ENCODE measurements around the gene OR9Q2. TPM values are rescaled to one million over a fixed set of nuclear protein-coding genes. Genes with fewer than 3 reads are reported as not detected.

The OR9Q2 gene
- total and polyA plus RNA-seq, 2 of the 13 experiments (the other 11 are each of a cell fraction or from before 2014, with no cell fraction given) = not detected

DNA sequence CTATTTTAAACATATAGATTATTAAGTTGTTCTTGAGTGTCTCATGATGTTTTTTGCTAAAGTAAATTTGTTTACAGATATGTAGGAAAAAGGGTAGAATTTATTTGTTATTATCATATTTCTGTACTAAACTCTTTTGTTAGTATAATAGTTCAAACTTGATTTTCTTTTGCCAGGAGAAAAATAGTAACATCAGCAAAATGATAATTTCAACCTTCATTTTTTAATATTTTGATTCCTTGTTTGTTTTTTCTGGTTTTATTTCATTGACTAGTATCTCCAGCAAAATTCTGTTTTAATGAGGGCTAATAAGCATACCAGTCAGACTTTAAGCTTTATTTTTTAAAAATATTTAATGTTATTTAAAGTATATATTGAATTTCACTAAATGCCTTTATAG is 27.6 kb downstream of the OR9Q2 start:
- CTCF ChIA-PET (ENCODE audit: low intra/inter-chr PET ratio, low total read pairs) = no interaction called here
- H3K36me3 ChIP-seq (replicated peaks in 1 of 2; ENCODE audit: control insufficient read depth in 1 of 2, insufficient read depth in 2 of 2, low read length in 2 of 2) = no peaks in the 10 kb centered on the region
- H3K4me2 ChIP-seq (ENCODE audit: low read depth, low read length) = no peak overlapping the region
- DNase-seq (ENCODE audit: low spot score) (no peak), FAIRE-seq (no peak), ATAC-seq (no peak)
- POLR2A ChIA-PET = no interaction called here
- no peaks in the 10 kb centered on the region for H3K9me3 ChIP-seq (ENCODE audit: low read length)
- H3K4me1 ChIP-seq (ENCODE audit: insufficient read depth, low read length) = no peaks in the 10 kb centered on the region
- H4K20me1 ChIP-seq (ENCODE audit: insufficient read depth, low read length) = no peaks in the 10 kb centered on the region
- no peak overlapping the region for H2AFZ ChIP-seq (ENCODE audit: low read length)
- in situ Hi-C loops (cut with HindIII; ENCODE audit: extremely low pct_ligation_motif_present, low pct_unique_long_range_greater_than_20kb) (no loop called here), intact Hi-C loops (cut with micrococcal nuclease; ENCODE audit: unreplicated experiment) (no loop called here)
- TF ChIP-seq MAFF (IDR thresholded peaks at IDR 0.05; ENCODE audit: low read depth, low read length) = peak; percentile 2; the same call in 1 of the 2 replicates
- TF ChIP-seq KMT2A (CRISPR knock-in tag; IDR thresholded peaks at IDR 0.05) = no peak
- peak in 1 of 2 experiments; percentile 60; a peak in 2 of 4 replicates for TF ChIP-seq MAFK (conservative IDR thresholded peaks at IDR 0.05 in 1 of 2, IDR thresholded peaks at IDR 0.05 in 1 of 2; ENCODE audit: low read length in 2 of 2)
- BruUV-seq (replicated peaks) = no TSS peak
- no peak overlapping the region for H3K4me3 ChIP-seq (replicated peaks in 1 of 3; ENCODE audit: insufficient read depth in 1 of 3, low read depth in 2 of 3, low read length in 3 of 3)
- no peak overlapping the region for H3K27ac ChIP-seq (ENCODE audit: extremely low read length, insufficient read depth, low read length)
- no peak overlapping the region for H3K9ac ChIP-seq (ENCODE audit: insufficient read depth, low read depth, low read length)
- H3K79me2 ChIP-seq (ENCODE audit: insufficient read depth, low read length) = no peaks in the 10 kb centered on the region
- no peaks in the 10 kb centered on the region for H3K27me3 ChIP-seq (ENCODE audit: control insufficient read depth in 1 of 2, insufficient read depth in 2 of 2, low read length in 2 of 2)

DNA sequence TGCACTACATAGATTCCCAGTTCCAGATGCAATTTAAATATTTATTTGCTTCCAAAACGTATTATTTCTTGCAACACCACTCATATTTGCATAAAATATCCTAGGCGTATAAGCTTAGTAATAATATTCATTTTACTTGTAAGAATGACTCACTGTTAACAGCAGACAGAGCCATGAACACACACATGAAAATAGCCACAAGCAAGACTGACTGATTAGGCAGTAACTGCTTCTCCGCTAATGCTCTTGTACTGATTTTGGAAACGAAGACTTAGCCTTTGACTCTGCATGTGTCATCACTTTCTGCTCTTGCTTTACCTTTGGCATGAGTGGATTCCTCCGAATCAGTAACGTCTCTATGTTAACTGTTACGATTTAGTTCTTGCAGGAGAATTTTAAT is 33.9 kb downstream of the OR9Q2 start:
- no peaks in the 10 kb centered on the region for H3K4me1 ChIP-seq (ENCODE audit: insufficient read depth, low read length)
- in situ Hi-C loops (cut with HindIII; ENCODE audit: extremely low pct_ligation_motif_present, low pct_unique_long_range_greater_than_20kb) = no loop called here
- H3K79me2 ChIP-seq (ENCODE audit: insufficient read depth, low read length) = no peaks in the 10 kb centered on the region
- WGBS (ENCODE audit: low lambda C conversion rate) = 29% methylated on average over 7 of the region's 7 CpGs
- DNase-seq (ENCODE audit: low spot score) = no peak
- POLR2A ChIA-PET = no interaction called here
- BruUV-seq (replicated peaks) = no TSS peak
- no peaks in the 10 kb centered on the region for H3K9me3 ChIP-seq (ENCODE audit: low read length)
- no peak for TF ChIP-seq TBX3 (IDR thresholded peaks at IDR 0.05; ENCODE audit: borderline replicate concordance)
- no peak for TF ChIP-seq SKI (IDR thresholded peaks at IDR 0.05; ENCODE audit: partially characterized antibody)
- TF ChIP-seq ZNF772 (CRISPR knock-in tag; IDR thresholded peaks at IDR 0.05) = no peak
- no peak for TF ChIP-seq ZNF781 (CRISPR knock-in tag; IDR thresholded peaks at IDR 0.05; ENCODE audit: borderline replicate concordance, not compliant biosample characterization)
- TF ChIP-seq, protein P1, sequence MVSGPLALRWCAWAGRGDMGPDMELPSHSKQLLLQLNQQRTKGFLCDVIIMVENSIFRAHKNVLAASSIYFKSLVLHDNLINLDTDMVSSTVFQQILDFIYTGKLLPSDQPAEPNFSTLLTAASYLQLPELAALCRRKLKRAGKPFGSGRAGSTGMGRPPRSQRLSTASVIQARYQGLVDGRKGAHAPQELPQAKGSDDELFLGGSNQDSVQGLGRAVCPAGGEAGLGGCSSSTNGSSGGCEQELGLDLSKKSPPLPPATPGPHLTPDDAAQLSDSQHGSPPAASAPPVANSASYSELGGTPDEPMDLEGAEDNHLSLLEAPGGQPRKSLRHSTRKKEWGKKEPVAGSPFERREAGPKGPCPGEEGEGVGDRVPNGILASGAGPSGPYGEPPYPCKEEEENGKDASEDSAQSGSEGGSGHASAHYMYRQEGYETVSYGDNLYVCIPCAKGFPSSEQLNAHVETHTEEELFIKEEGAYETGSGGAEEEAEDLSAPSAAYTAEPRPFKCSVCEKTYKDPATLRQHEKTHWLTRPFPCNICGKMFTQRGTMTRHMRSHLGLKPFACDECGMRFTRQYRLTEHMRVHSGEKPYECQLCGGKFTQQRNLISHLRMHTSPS (CRISPR knock-in tag; IDR thresholded peaks at IDR 0.05; ENCODE audit: low read depth) = no peak
- H3K4me2 ChIP-seq (ENCODE audit: low read depth, low read length) = no peak overlapping the region
- no peaks in the 10 kb centered on the region for H3K36me3 ChIP-seq (replicated peaks in 1 of 2; ENCODE audit: control insufficient read depth in 1 of 2, insufficient read depth in 2 of 2, low read length in 2 of 2)
- no peak for ATAC-seq
- FAIRE-seq = no peak
- H3K4me3 ChIP-seq (replicated peaks in 1 of 3; ENCODE audit: insufficient read depth in 1 of 3, low read depth in 2 of 3, low read length in 3 of 3) = no peak overlapping the region
- CTCF ChIA-PET (ENCODE audit: low intra/inter-chr PET ratio, low total read pairs) = no interaction called here
- intact Hi-C loops (cut with micrococcal nuclease; ENCODE audit: unreplicated experiment) = no loop called here
- no peak overlapping the region for H3K9ac ChIP-seq (ENCODE audit: insufficient read depth, low read depth, low read length)
- H4K20me1 ChIP-seq (ENCODE audit: insufficient read depth, low read length) = no peaks in the 10 kb centered on the region
- no peak overlapping the region for H2AFZ ChIP-seq (ENCODE audit: low read length)
- H3K27ac ChIP-seq (ENCODE audit: extremely low read length, insufficient read depth, low read length) = no peak overlapping the region
- H3K27me3 ChIP-seq (ENCODE audit: control insufficient read depth in 1 of 2, insufficient read depth in 2 of 2, low read length in 2 of 2) = no peaks in the 10 kb centered on the region

Data from HepG2 (cell line).